Astrocyte of the cerebellum (primary cell): ENCODE results near the gene MN1.

Source experiments
- DNase-seq: peaks from one replicate; pipeline ENCODE4 v3.0.0-alpha.2; 2011; ENCODE audit warnings: low read depth
- H3K4me3 ChIP-seq: 2 replicates; pipeline ENCODE4 v1.5.1; 2011; ENCODE audit warnings: mild to moderate bottlenecking, low read depth, low read length, moderate library complexity
- CTCF ChIP-seq: IDR thresholded peaks from 2 replicates; pipeline ENCODE4 v1.5.1; 2012; ENCODE audit warnings: low read length, low read depth, moderate library complexity, mild to moderate bottlenecking; ENCODE audit errors: missing control alignments
- in situ Hi-C: cut with HindIII; loops from 2 replicates; pipeline ENCODE4 v1.10.0; 2017; ENCODE audit warnings: low sequenced_read_pairs

The MN1 gene

GRCh38 chr22:27732391-27732790, 69.2 kb downstream of the MN1 start:
- in situ Hi-C loops = no loop called here
- H3K4me3 ChIP-seq = no peak overlapping the region
- no peak for TF ChIP-seq CTCF
- no peak for DNase-seq

GRCh38 chr22:27731621-27732020, 69.9 kb downstream of the MN1 start:
- in situ Hi-C loops = no loop called here
- H3K4me3 ChIP-seq = no peak overlapping the region
- TF ChIP-seq CTCF = no peak
- DNase-seq = no peak

- in situ Hi-C loops = no loop called here
- TF ChIP-seq CTCF = no peak
These were observed 70.7 kb downstream of the MN1 start for GRCh38 chr22:27730641-27731433.

GRCh38 chr22:27729246-27729645, 72.3 kb downstream of the MN1 start:
- no peak overlapping the region for H3K4me3 ChIP-seq
- no peak for TF ChIP-seq CTCF
- in situ Hi-C loops = no loop called here
- DNase-seq = no peak

More at GRCh38 chr22:27730641-27731433, 70.7 kb downstream of the MN1 start:
- no peak overlapping the region for H3K4me3 ChIP-seq
- DNase-seq = no peak

GRCh38 chr22:27727673-27728451, 73.7 kb downstream of the MN1 start:
- TF ChIP-seq CTCF = no peak
- DNase-seq = no peak
- no peak overlapping the region for H3K4me3 ChIP-seq
- in situ Hi-C loops = no loop called here

GRCh38 chr22:27726686-27727449, 74.7 kb downstream of the MN1 start:
- no peak for DNase-seq
- no peak overlapping the region for H3K4me3 ChIP-seq
- in situ Hi-C loops = no loop called here
- TF ChIP-seq CTCF = no peak
